ENCODE results near the gene KRTAP1-3. TPM values are rescaled to one million over a fixed set of nuclear protein-coding genes. Genes with fewer than 3 reads are reported as not detected.
"Not testable (repeated sequence)": the region's sequence is repeated elsewhere in the genome, so short reads cannot be mapped to it uniquely, and the experiment has no call there.

KRTAP1-3 gene
- total and polyA plus RNA-seq, 5 donors = not detected

DNA sequence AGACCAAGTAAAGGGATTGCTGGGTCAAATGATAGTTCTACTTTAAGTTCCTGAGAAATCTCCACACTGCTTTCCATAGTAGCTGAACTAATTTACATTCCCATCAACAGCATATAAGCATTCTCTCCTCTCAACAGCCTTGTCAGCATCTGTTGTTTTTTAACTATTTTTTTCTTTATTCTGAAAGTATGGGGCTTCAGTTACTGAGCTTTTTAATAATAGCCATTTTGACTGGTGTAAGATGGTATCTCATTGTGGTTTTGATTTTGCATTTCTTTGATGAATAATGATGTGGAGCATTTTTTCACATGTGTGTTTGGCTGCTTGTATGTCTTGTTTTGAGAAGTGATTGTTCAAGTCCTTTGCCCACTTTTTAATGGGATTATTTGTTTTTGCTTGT, 17.9 kb upstream of the KRTAP1-3 start:
- ATAC-seq (no peak), DNase-seq (no peak)
- H3K27ac ChIP-seq (ENCODE audit: low read length) = no peak overlapping the region
- peaks cover 7% of the 10 kb centered on the region for H3K27me3 ChIP-seq (ENCODE audit: control insufficient read depth, insufficient read depth)
- H3K4me3 ChIP-seq (ENCODE audit: low read length) = no peak overlapping the region
- intact Hi-C loops (cut with DNase I) = no loop called here
- H3K9me3 ChIP-seq (ENCODE audit: control insufficient read depth, low read length) = no peaks in the 10 kb centered on the region
- no peaks in the 10 kb centered on the region for H3K4me1 ChIP-seq (ENCODE audit: control insufficient read depth, insufficient read depth, low read length)

DNA sequence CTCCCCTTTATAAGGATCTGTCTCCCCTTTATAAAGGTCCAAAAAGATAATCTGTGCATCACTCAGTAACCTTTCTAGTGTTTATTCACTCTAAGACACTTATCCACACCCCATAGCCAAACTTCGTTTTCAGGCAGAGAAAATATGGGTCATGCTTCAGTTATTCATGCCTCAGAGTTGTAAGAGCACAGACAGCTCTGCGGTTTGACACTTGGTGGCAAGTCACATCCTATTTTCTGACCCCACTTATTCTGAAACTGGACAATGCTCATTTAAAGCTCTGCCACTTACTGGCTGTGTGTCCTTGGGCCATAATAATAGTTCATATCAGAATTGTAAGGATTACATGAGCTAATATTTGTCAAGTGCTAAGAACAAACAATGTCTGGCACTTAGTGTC, 14.4 kb upstream of the KRTAP1-3 start:
- no peaks in the 10 kb centered on the region for H3K4me1 ChIP-seq (ENCODE audit: control insufficient read depth, insufficient read depth, low read length)
- DNase-seq = no peak
- no peak for ATAC-seq

DNA sequence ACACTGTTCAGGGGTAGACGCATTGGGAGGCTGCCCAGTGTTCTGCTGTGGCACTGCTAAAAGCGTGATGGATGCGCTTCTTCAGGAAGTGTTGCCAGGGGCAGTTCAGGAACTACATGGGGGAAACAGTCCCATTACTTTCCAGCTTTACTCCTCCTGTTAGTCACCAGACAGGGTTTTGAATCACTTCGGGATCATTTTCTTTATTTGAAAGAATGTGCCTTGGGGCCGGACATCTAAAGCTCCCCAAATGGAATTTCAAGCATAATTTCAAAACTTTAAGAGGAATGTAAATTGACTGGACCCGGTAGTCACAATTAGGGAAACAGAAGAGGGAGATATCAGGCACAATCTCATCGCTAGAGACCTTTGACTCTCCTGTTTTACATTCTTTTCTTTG, 13.8 kb upstream of the KRTAP1-3 start:
- WGBS = 67% methylated on average over 7 of the region's 7 CpGs
- intact Hi-C loops (cut with DNase I) = no loop called here
- ATAC-seq = no peak

More for the DNA sequence above, 14.4 kb upstream of the KRTAP1-3 start:
- H3K27me3 ChIP-seq (ENCODE audit: control insufficient read depth, insufficient read depth) = peaks cover 6% of the 10 kb centered on the region
- H3K27ac ChIP-seq (ENCODE audit: low read length) = no peak overlapping the region
- WGBS = 44% methylated on average over 2 of the region's 2 CpGs
- H3K9me3 ChIP-seq (ENCODE audit: control insufficient read depth, low read length) = no peaks in the 10 kb centered on the region
- no peak overlapping the region for H3K4me3 ChIP-seq (ENCODE audit: low read length)
- intact Hi-C loops (cut with DNase I) = no loop called here

DNA sequence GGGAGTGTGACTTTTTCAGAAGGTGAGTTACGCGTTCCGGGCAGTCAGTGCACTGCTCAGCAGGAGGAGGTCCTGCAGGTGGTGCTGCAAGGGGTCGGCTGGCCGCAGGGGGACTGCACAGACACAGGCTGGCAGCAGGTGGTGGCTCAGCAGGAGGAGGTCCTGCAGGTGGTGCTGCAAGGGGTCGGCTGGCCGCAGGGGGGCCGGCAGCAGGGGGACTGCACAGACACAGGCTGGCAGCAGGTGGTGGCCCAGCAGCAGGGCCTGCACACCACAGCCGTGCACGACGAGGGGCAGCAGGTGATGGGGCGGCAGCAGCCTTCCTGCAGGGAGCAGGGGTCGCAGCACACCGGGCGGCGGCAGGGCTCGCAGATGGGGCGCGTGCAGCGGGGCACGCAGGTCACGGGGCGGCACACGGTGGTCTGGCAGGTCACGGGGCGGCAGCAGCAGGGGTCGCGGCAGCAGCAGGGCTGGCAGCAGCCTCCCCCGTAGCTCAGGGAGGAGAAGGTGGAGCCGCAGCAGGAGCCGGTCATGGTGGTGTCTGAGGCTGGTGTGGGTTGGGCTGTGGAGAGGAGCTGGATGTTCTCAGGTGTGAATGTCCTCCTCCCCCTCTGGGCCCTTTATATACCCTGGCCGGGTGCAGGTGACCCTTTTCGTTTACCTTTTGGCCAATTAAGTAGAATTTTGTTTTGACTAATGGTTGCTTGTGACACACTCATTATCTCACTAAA, 12.2 kb upstream of the KRTAP1-3 start, which contains the start of gene KRTAP2-1:
Gene KRTAP2-1 (minus strand): TSS at position 582 of the 731 bp plus-strand sequence. CDS start 49 bp downstream, at position 533.
- not testable (repeated sequence) for ATAC-seq; H3K27ac ChIP-seq (ENCODE audit: low read length)

More for the DNA sequence above, 13.8 kb upstream of the KRTAP1-3 start:
- Histone ChIP-seq H3K27me3 (ENCODE audit: control insufficient read depth, insufficient read depth) (peaks cover 4% of the 10 kb centered on the region), H3K9me3 (ENCODE audit: control insufficient read depth, low read length) (no peaks in the 10 kb centered on the region), H3K4me1 (ENCODE audit: control insufficient read depth, insufficient read depth, low read length) (no peaks in the 10 kb centered on the region), H3K27ac (ENCODE audit: low read length) (no peak overlapping the region), H3K4me3 (ENCODE audit: low read length) (no peak overlapping the region)
- no peak for DNase-seq

DNA sequence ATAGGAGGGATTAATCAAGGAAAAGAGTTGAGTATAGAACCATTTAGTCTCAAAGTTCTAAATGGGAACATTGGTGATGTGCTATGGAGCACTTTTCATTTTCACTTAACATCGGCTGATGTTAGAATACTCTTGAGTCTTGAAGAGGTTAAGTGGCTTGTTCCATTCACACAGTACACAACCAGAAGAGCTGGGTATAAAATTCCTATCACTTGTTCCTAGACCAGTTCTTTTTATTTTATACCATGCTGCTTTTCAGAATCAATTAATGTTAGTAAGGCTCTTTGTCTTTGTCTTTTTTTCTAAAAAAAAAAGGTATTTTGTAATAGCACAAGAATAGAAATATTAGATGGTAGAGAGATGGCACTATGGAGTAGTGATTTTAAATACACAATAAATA, 8.3 kb upstream of the KRTAP1-3 start:
- H3K4me3 ChIP-seq (ENCODE audit: low read length) = no peak overlapping the region
- intact Hi-C loops (cut with DNase I) = no loop called here
- 97% methylated on average over 1 of the region's 1 CpG for WGBS
- no peaks in the 10 kb centered on the region for H3K9me3 ChIP-seq (ENCODE audit: control insufficient read depth, low read length)
- no peak for ATAC-seq
- no peak for DNase-seq
- H3K4me1 ChIP-seq (ENCODE audit: control insufficient read depth, insufficient read depth, low read length) = no peaks in the 10 kb centered on the region
- H3K27ac ChIP-seq (ENCODE audit: low read length) = no peak overlapping the region
- no peaks in the 10 kb centered on the region for H3K27me3 ChIP-seq (ENCODE audit: control insufficient read depth, insufficient read depth)

More for the DNA sequence above, 12.2 kb upstream of the KRTAP1-3 start, which contains the start of gene KRTAP2-1:
- H3K4me1 ChIP-seq (ENCODE audit: control insufficient read depth, insufficient read depth, low read length); H3K27me3 ChIP-seq (ENCODE audit: control insufficient read depth, insufficient read depth); intact Hi-C loops (cut with DNase I); H3K4me3 ChIP-seq (ENCODE audit: low read length); DNase-seq; H3K9me3 ChIP-seq (ENCODE audit: control insufficient read depth, low read length): not testable (repeated sequence)
- WGBS = 52% methylated on average over 10 of the region's 33 CpGs

DNA sequence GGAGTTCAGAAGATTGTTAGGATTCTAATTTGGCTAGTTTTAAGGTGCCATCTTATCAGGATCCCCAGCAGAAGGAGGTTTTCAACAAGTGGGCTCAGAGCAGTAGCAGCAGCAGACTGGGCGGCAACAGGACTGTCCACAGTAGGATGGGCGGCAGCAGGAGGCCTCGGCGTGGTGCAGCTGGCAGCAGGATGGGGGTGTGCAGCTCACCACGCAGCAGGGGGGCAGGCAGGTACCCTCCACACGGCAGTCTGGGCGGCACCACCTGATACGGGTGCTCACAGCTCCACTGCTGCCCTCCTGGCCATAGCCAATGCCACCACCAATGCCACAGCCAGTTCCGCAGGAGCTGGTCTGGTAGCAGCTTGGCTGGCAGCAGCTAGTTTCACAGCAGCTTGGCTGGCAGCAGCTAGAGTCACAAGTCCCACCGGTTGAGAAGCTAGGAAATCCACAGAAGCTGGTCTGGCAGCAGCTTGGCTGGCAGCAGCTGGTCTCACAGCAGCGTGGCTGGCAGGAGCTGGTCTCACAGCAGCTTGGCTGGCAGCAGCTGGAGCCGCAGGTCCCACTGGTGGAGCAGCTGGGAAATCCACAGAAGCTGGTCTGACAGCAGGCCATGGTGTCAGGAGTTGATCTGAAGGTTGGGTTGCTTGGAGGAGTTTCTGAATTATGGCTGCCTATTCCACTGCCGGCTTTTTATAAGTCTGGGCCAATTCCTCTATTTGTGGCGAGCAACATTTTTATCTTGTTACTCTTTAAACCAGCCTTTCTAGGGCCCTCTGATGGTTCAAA, 6.3 kb upstream of the KRTAP1-3 start, which contains the start of gene KRTAP1-1:
Gene KRTAP1-1 (minus strand): TSS at position 668 of the 789 bp plus-strand sequence. CDS start 53 bp downstream, at position 615.
- DNase-seq; H3K4me3 ChIP-seq (ENCODE audit: low read length); intact Hi-C loops (cut with DNase I); H3K9me3 ChIP-seq (ENCODE audit: control insufficient read depth, low read length); H3K4me1 ChIP-seq (ENCODE audit: control insufficient read depth, insufficient read depth, low read length); ATAC-seq; H3K27ac ChIP-seq (ENCODE audit: low read length); H3K27me3 ChIP-seq (ENCODE audit: control insufficient read depth, insufficient read depth): not testable (repeated sequence)
- 71% methylated on average over 14 of the region's 14 CpGs for WGBS

DNA sequence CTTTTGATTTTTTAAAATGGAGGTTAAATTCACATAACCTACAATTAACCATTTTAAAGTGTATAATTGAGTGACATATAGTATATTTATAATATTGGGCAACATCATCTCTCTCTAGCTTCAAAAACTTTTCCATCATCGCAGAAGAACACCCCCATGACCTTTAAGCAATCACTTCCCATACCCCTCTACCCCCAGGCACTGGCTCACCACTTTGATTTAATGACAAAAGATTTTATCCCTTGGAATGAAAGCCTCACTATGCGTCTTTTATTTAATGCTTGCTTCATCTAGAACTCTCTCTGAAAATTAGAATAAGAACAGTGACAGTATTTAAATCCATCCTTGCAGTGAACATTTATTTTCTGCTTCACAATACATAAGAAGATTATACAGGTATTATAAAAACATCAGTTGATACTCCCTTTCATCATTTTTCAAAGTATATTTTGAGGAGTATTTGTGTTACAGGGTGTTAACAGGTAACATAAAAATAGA, 3.2 kb upstream of the KRTAP1-3 start:
- ATAC-seq = no peak
- intact Hi-C loops (cut with DNase I) = no loop called here

DNA sequence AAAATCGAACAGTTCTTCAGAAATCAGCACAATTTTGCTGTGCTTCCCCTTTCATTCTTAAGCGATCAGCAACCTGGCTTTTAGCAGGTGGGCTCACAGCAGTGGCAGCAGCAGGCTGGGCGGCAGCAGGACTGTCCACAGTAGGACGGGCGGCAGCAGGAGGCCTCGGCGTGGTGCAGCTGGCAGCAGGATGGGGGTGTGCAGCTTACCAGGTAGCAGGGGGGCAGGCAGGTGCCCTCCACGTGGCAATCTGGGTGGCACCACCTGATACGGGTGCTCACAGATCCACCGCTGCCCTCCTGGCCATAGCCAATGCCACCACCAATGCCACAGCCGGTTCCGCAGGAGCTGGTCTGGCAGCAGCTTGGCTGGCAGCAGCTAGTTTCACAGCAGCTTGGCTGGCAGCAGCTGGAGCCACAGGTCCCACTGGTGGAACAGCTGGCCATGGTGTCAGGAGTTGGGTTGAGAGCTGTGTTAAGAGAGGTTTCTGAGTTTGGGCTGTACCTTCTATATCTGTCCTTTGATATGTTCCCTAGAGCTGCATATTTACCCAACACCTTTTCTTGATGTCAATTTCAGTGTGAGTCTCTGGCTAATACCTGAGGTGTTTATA, 4.9 kb downstream of the KRTAP1-3 start, which contains the start of gene KRTAP1-4:
Gene KRTAP1-4 (minus strand): TSS at position 563 of the 613 bp plus-strand sequence. CDS start 117 bp downstream, at position 446.
- Histone ChIP-seq H3K27ac (ENCODE audit: low read length) (no peak within 1 kb of the TSS), H3K27me3 (ENCODE audit: control insufficient read depth, insufficient read depth) (no peaks in the 10 kb centered on the region), H3K9me3 (ENCODE audit: control insufficient read depth, low read length) (no peaks in the 10 kb centered on the region), H3K4me1 (ENCODE audit: control insufficient read depth, insufficient read depth, low read length) (no peaks in the 10 kb centered on the region), H3K4me3 (ENCODE audit: low read length) (no peak within 1 kb of the TSS)
- intact Hi-C loops (cut with DNase I) = no loop called here
- ATAC-seq = no peak
- 79% methylated on average over 12 of the region's 12 CpGs for WGBS
- DNase-seq = no peak

More for the DNA sequence above, 3.2 kb upstream of the KRTAP1-3 start:
- Histone ChIP-seq H3K27ac (ENCODE audit: low read length) (no peak overlapping the region), H3K4me3 (ENCODE audit: low read length) (no peak overlapping the region), H3K4me1 (ENCODE audit: control insufficient read depth, insufficient read depth, low read length) (no peaks in the 10 kb centered on the region), H3K27me3 (ENCODE audit: control insufficient read depth, insufficient read depth) (peaks cover 2% of the 10 kb centered on the region), H3K9me3 (ENCODE audit: control insufficient read depth, low read length) (no peaks in the 10 kb centered on the region)
- DNase-seq = no peak
- WGBS = 74% methylated on average over 2 of the region's 2 CpGs

DNA sequence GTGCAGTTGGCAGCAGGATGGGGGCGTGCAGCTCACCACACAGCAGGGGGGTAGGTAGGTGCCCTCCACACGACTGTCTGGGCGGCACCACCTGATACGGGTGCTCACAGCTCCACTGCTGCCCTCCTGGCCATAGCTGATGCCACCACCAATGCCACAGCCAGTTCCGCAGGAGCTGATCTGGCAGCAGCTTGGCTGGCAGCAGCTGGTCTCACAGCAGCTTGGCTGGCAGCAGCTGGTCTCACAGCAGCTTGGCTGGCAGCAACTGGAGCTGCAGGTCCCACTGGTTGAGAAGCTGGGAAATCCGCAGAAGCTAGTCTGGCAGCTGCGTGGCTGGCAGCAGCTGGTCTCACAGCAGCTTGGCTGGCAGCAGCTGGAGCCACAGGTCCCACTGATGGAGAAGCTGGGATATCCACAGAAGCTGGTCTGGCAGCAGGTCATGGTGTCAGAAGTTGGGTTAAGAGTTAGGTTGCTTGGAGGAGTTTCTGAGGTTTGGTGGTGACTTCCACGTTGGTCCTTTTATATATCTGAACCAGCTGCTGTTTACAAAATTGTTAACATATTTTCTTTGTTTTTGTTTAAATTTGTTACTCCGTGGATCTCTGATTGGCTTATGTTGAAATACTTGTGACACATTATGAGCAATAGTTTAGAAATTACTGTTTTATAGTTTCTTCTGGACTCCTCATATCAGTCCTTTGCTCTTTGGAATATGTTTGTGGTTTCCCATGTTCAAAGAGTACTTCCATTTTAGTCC, 7.8 kb downstream of the KRTAP1-3 start, which contains the start of gene KRTAP1-5:
Gene KRTAP1-5 (minus strand): TSS at position 494 of the 757 bp plus-strand sequence. CDS start 53 bp downstream, at position 441.
- Histone ChIP-seq H3K4me1 (ENCODE audit: control insufficient read depth, insufficient read depth, low read length) (no peaks in the 10 kb centered on the region), H3K9me3 (ENCODE audit: control insufficient read depth, low read length) (no peaks in the 10 kb centered on the region), H3K27ac (ENCODE audit: low read length) (no peak within 1 kb of the TSS), H3K27me3 (ENCODE audit: control insufficient read depth, insufficient read depth) (no peaks in the 10 kb centered on the region), H3K4me3 (ENCODE audit: low read length) (no peak within 1 kb of the TSS)
- intact Hi-C loops (cut with DNase I) = no loop called here
- WGBS = 79% methylated on average over 9 of the region's 9 CpGs
- ATAC-seq = no peak
- no peak for DNase-seq

DNA sequence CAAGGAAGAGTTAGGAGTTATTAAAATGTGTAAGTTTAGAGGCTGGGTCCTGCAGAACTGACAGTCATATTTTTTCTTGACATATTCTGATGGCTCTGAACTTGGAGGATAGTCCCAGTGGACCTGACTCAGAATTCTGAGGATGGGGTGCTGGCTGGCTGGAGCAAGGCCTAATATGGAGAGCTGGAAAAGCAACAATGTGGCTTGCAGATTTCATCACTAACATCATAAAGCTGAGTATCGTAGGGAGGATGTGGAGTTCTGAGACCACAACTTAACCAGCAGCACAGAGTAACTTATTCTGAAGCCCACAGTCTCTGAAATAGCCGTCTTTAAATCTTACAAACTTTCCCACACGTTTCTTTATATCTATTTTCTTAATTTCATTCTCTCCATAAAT, 10.0 kb downstream of the KRTAP1-3 start:
- ATAC-seq (no peak), DNase-seq (no peak)
- 69% methylated on average over 3 of the region's 3 CpGs for WGBS
- H3K4me1 ChIP-seq (ENCODE audit: control insufficient read depth, insufficient read depth, low read length) = no peaks in the 10 kb centered on the region
- no peaks in the 10 kb centered on the region for H3K9me3 ChIP-seq (ENCODE audit: control insufficient read depth, low read length)
- intact Hi-C loops (cut with DNase I) = no loop called here
- no peaks in the 10 kb centered on the region for H3K27me3 ChIP-seq (ENCODE audit: control insufficient read depth, insufficient read depth)
- no peak overlapping the region for H3K4me3 ChIP-seq (ENCODE audit: low read length)
- H3K27ac ChIP-seq (ENCODE audit: low read length) = no peak overlapping the region
